GM12874 (cell line): ENCODE results near the gene TEAD3.

Experiments used
- TF ChIP-seq, protein P1 (sequence below): IDR thresholded peaks from 2 replicates; pipeline ENCODE4 v1.5.1; 2011; ENCODE audit warnings: low read depth, mild to moderate bottlenecking, control low read depth, low read length, moderate library complexity; ENCODE audit not compliant: insufficient read depth

TEAD3 gene

DNA sequence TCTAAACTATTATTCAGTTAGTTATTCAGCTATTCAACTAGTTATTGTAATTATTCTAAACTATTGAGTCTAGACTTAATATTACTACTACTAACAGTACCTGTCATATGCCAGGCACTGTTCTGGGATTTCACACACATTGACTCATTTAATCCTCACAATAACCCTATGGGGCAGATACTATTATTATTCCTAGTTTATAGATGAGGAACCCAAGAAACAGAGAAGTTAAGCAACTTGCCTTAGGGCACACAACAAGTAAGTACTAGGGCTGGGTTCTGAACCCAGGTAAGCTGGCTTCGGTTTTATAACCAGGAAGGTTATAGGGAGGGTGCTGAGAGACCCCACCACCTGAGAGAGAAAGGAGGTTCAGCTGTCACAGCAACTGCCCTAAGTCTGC is 7.8 kb downstream of the TEAD3 start:
- TF ChIP-seq, protein P1, sequence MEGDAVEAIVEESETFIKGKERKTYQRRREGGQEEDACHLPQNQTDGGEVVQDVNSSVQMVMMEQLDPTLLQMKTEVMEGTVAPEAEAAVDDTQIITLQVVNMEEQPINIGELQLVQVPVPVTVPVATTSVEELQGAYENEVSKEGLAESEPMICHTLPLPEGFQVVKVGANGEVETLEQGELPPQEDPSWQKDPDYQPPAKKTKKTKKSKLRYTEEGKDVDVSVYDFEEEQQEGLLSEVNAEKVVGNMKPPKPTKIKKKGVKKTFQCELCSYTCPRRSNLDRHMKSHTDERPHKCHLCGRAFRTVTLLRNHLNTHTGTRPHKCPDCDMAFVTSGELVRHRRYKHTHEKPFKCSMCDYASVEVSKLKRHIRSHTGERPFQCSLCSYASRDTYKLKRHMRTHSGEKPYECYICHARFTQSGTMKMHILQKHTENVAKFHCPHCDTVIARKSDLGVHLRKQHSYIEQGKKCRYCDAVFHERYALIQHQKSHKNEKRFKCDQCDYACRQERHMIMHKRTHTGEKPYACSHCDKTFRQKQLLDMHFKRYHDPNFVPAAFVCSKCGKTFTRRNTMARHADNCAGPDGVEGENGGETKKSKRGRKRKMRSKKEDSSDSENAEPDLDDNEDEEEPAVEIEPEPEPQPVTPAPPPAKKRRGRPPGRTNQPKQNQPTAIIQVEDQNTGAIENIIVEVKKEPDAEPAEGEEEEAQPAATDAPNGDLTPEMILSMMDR: no peak

DNA sequence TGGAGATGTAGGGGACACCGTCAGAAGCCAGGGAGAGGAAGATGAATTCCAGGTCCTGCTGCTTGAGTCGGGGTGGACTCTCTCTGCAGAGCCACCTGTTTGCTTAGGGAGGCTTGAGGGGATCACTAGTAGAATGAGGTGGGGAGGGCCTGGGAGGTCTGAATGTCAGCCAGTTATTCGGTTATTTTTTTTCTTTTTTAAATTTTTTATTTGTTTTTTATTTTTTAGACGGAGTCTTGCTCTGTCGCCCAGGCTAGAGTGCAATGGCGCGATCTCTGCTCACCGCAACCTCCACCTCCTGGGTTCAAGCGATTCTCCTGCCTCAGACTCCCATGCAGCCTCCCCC is 8.4 kb downstream of the TEAD3 start:
- TF ChIP-seq, protein P1: no peak

DNA sequence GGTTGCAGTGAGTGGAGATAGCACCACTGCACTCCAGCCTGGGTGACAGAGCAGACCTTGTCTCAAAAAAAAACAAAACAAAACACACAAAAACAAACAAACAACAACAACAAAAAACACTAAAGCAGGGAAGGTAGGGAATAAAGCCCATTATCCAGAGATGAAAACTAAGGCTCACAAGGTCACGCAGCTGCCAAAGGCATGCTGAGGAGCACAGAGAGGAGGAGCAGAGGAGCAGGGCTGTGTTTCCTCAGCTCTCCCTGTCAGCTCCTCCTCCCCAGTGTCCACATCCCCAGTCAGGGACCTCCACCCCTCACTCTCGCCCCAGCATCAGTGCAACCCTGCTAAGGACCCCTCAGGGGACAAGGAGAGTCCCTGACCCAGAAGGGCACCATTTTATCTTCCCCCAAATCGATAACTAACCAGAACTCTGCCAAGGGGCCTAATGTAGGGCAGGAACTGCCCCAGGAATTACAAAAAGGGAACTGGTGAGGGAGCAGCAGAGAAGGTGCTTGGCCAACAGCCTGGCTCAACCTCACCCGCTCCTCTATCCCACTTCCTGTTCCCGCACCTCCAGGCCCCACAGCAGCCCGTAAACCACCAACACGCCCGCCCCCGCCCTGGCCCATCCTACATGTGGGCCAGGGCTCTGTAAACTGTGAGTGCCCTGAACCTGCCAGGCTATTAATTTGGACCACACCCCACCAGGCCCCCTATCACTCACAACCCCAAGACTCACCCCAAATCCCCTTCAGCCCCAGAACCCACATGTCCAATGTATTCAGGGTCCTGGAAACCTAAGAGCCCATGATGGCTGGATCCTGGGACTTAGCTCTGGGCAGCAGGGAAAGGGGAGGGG is 9.0 kb downstream of the TEAD3 start:
- TF ChIP-seq, protein P1: no peak

DNA sequence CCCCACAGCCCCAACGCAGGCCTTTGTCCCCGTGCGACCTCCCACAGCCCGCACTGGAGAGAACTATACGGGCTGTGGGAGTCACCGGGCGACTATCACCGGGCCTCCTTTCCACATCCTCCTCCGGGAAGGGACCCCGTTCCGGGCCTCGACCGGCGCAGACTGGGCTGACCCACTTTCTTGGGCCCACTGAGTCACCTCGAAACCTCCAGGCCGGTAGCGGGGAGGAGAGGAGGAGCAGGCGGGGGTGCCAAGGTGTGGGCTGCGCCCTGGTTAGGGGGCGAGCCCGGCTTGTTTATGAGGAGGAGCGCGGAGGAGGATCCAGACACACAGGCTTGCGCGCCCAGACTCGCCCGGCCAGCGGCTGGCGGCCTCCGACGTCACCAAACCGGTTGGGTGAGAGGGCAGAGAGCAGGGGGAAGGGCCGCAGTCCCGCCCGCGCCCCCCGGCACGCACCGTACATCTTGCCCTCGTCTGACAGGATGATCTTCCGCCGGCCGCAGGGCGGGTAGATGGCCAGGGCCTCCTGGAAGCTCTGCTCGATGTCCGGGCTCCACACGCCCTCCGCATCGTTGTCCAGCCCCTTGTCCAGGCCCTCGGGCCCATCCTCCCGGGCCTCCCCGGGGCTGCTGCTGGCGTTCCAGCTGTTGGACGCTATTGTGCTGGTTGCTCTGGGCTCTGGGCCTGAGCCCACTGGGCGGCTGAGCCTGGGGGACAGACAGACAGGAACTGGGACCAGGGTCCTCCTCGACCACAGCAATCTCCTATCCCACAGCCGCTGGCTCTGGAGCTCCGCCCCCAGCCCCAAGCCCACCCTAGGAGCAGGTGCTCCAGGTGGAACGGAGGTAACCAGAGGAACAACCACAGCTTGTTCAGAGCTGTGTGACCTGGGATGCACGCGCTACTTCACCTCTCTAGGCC is 10.6 kb downstream of the TEAD3 start:
- TF ChIP-seq, protein P1: no peak

DNA sequence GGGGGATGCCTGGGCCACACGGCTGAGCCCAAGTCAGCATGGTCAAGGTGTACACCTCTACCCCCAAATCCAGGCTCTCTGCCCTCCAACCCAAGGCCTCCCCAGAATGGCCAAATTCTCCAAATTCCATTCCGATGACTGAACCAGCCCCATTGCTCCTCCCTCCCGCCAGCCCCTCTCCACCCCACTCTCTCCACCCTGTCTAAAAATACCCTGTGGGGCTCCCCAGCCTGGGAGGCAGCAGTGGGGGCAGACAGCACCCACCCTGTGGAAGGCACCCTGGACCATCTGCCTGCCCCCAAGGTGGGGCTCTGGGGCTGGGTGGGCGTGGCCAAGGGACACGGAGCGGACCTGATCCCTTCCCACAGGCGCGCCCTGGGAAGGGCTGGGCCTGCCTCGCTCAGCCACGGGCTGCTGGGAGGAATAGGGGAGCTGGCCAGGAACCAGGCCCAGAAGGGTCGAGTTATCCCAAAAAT is 11.4 kb downstream of the TEAD3 start:
- TF ChIP-seq, protein P1: no peak

DNA sequence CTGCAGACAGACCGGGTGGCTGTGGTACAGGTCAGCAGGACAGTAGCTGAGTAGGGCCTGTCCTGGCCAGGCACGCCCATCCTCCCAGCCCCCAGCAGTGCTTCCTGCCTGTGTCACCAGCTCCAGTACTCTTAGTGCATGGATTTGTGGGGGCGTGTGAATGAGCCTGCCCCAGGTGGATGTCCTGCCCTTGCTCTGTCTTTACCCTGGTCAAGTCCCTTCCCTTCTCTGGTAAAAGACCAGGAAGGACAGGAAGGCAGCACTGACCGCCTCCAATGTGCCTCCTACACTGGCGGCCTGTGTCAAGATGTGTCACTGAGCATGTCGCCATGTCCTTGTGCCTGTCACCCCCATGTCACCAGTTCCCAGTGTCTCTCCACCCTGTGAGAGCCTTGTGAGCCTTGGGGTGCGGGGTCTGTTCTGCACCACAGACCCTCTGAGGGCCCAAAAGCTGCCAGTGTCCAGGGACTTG is 11.9 kb downstream of the TEAD3 start:
- TF ChIP-seq, protein P1: no peak
